ENCODE data around the gene SCT.

Gene SCT

GRCh38 chr11:613369-613968, 13.5 kb downstream of the SCT start:
- no peak overlapping the region for H3K4me3 ChIP-seq (ENCODE audit: control insufficient read depth, low read depth, low read length)
- TF ChIP-seq CTCF (IDR thresholded peaks at IDR 0.05; ENCODE audit: control insufficient read depth, insufficient read depth, low read depth, low read length, missing control alignments): no peak
- DNase-seq (ENCODE audit: low read depth): no peak

GRCh38 chr11:612961-613300, 14.1 kb downstream of the SCT start:
- DNase-seq (ENCODE audit: low read depth): no peak
- no peak overlapping the region for H3K4me3 ChIP-seq (ENCODE audit: control insufficient read depth, low read depth, low read length)
- no peak for TF ChIP-seq CTCF (IDR thresholded peaks at IDR 0.05; ENCODE audit: control insufficient read depth, insufficient read depth, low read depth, low read length, missing control alignments)

DNA sequence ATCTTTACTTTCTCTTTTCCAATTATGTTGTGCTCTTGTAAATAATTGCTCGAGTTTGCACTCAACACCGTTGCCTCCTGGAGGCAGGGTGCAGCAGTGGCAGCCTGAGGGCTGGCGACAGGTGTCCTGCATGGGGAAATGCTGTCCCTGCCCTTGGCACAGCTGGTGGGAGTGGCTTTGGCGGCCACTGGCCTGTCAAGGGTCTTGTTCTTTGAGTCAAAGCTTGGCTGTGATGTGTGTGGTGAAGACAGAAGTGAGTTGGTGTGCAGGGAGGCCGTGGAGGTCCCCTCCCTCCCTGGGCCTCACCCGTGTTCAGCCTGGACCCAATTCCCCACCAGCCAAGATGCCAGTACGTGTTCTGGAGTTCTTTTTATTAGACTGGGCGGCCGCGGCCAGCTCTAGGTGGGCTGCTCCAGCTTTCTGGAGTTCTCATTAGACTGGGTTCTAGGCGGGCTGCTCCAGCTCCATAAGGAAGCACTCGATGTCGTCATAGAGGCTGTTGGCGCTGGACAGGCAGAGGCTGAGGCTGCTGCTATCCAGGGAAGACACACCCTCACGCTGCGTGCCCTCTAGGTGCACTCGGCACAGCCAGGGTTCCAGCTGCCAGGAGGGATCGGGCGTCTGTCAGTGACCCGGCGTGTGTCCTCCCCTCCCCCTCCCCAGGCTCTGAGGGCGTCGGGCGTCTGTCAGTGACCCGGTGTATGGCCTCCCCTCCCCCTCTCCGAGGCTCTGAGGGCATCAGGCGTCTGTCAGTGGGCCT, 14.6 kb downstream of the SCT start:
- no peak overlapping the region for H3K4me3 ChIP-seq (ENCODE audit: control insufficient read depth, low read depth, low read length)
- no peak for DNase-seq (ENCODE audit: low read depth)
- peak; percentile 21 for TF ChIP-seq CTCF (IDR thresholded peaks at IDR 0.05; ENCODE audit: control insufficient read depth, insufficient read depth, low read depth, low read length, missing control alignments)

DNA sequence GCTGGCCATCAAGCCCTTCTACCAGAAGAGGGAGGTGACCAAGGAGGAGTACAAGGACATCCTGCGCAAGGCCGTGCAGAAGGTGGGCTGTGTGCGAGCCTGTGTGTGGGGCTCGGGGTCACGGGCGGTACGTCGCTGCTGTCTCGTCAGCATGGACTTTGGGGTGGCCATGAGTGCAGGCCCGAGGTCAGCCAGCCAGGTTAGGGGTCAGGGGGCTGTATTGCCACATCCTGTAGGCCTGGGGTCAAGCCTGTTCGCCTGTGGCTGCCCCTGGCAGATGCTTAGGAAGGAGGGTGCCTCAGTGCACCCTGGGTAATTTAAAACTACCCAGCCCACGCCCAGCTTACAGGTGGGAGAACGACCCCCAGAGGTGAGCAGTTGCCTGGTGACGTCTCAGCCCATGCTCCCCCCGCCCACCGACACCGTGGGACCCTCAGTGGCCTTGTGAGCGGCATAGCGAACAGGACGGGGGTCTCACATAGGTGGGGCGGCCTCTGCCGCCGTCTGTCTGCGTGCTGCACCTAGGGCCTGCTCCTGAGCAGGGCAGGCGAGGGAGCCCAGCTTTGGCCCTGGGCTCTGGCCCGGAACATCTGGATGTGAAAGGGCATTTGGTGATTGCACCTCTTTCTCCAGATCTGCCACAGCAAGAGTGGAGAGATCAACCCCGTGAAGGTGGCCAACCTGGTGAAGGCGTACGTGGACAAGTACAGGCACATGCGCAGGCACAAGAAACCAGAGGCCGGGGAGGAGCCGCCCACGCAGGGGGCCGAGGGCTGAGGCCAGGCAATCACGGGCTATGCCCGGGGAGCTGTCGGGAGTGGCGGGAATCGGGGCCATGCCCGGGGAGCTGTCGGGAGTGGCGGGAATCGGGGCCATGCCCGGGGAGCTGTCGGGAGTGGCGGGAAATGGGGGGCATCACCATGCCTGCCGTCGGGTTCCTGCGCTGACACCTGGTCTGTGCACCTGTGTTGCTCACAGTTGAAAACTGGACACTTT, 15.7 kb downstream of the SCT start:
- no peak overlapping the region for H3K4me3 ChIP-seq (ENCODE audit: control insufficient read depth, low read depth, low read length)
- DNase-seq (ENCODE audit: low read depth): no peak
- TF ChIP-seq CTCF (IDR thresholded peaks at IDR 0.05; ENCODE audit: control insufficient read depth, insufficient read depth, low read depth, low read length, missing control alignments): no peak

GRCh38 chr11:610146-610801, 16.7 kb downstream of the SCT start:
- no peak overlapping the region for H3K4me3 ChIP-seq (ENCODE audit: control insufficient read depth, low read depth, low read length)
- no peak for TF ChIP-seq CTCF (IDR thresholded peaks at IDR 0.05; ENCODE audit: control insufficient read depth, insufficient read depth, low read depth, low read length, missing control alignments)
- DNase-seq (ENCODE audit: low read depth): no peak

DNA sequence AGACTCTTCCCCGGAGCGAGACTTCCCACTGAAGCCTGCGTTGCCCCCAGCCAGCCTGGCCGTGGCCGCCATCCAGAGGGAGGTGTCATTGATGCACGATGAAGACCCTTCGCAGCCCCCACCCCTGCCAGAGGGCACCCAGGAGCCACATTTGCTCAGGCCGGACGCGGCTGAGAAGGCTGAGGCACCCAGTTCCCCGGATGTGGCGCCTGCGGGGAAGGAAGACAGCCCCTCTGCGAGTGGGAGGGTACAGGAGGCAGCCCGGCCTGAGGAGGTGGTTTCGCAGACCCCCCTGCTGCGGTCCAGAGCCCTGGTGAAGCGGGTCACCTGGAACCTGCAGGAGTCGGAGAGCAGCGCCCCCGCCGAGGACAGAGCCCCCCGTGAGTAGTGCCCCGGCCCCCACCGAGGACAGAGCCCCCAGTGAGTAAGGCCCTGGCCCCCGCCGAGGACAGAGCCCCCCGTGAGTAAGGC, 17.6 kb downstream of the SCT start:
- H3K4me3 ChIP-seq (ENCODE audit: control insufficient read depth, low read depth, low read length): no peak overlapping the region
- TF ChIP-seq CTCF (IDR thresholded peaks at IDR 0.05; ENCODE audit: control insufficient read depth, insufficient read depth, low read depth, low read length, missing control alignments): no peak
- DNase-seq (ENCODE audit: low read depth): no peak
